WTC11 (cell line): ENCODE results near the gene VTI1A. TPM values are rescaled to one million over a fixed set of nuclear protein-coding genes. Genes with fewer than 3 reads are reported as not detected.

ENCODE experiments used
- ATAC-seq: fragments of 200-7000 bp; cut with Tn5 transposase; 2 replicates; pipeline ENCODE4 v1.10.0; 2021; ENCODE audit warnings: mild to moderate bottlenecking, moderate library complexity
- CTCF ChIA-PET: fragments of 300-600 bp; sonication (Branson Sonifier 250); formaldehyde crosslinking; loops from one replicate; lab custom pipeline; 2021; ENCODE audit warnings: antibody characterized with exemption; lab: Charles Lee
- POLR2A ChIA-PET: fragments of 350-600 bp; sonication (Branson Sonifier 250); formaldehyde crosslinking; loops from one replicate; lab custom pipeline; 2021; ENCODE audit warnings: antibody characterized with exemption; lab: Charles Lee
- DNase-seq: peaks from one replicate; pipeline ENCODE4 v3.0.0; 2021; ENCODE audit warnings: low spot score
- H3K27ac Mint-ChIP-seq: 2 replicates; pipeline ENCODE4 v1.8.0; 2021; ENCODE audit warnings: mixed read lengths
- H3K27me3 Mint-ChIP-seq: 2 replicates; pipeline ENCODE4 v1.8.0; 2021; ENCODE audit warnings: low read depth, mild to moderate bottlenecking, moderate library complexity, mixed read lengths
- H3K36me3 Mint-ChIP-seq: 2 replicates; pipeline ENCODE4 v1.8.0; 2021; ENCODE audit warnings: mixed read lengths
- H3K4me1 Mint-ChIP-seq: 2 replicates; pipeline ENCODE4 v1.8.0; 2022; ENCODE audit warnings: mixed read lengths
- H3K4me3 Mint-ChIP-seq: 2 replicates; pipeline ENCODE4 v1.8.0; 2021; ENCODE audit warnings: mild to moderate bottlenecking, moderate library complexity, mixed read lengths
- H3K9me3 Mint-ChIP-seq: 2 replicates; pipeline ENCODE4 v1.8.0; 2021; ENCODE audit warnings: mixed read lengths
- AFF4 ChIP-seq: sonication (generic); formaldehyde crosslinking; IDR thresholded peaks from 2 replicates; pipeline ENCODE4 v1.8.1; 2023; ENCODE audit warnings: mild to moderate bottlenecking, missing genetic modification reagents, borderline replicate concordance
- CTCF ChIP-seq: fragments of 200-600 bp; IDR thresholded peaks from 2 replicates; pipeline ENCODE4 v1.8.0; 2022; ENCODE audit warnings: antibody characterized with exemption
- EMX1 ChIP-seq: fragments of 250-450 bp; sonication (Bioruptor Pico); IDR thresholded peaks from 2 replicates; pipeline ENCODE4 v1.8.0; 2021; ENCODE audit warnings: mild to moderate bottlenecking
- MXD4 ChIP-seq: fragments of 250-450 bp; sonication (Bioruptor Pico); IDR thresholded peaks from 2 replicates; pipeline ENCODE4 v1.8.0; 2021; ENCODE audit warnings: mild to moderate bottlenecking, moderate library complexity, borderline replicate concordance
- NFATC4 ChIP-seq: fragments of 250-450 bp; sonication (Bioruptor Pico); IDR thresholded peaks from 2 replicates; pipeline ENCODE4 v1.9.0; 2021; ENCODE audit warnings: mild to moderate bottlenecking
- NFE2L1 ChIP-seq: sonication (generic); formaldehyde crosslinking; IDR thresholded peaks from 2 replicates; pipeline ENCODE4 v1.8.1; 2023; ENCODE audit warnings: missing genetic modification reagents
- NR2C2 ChIP-seq: sonication (generic); formaldehyde crosslinking; IDR thresholded peaks from 2 replicates; pipeline ENCODE4 v1.8.0; 2022; ENCODE audit warnings: mild to moderate bottlenecking, missing genetic modification reagents
- OVOL2 ChIP-seq: fragments of 250-450 bp; sonication (Bioruptor Pico); IDR thresholded peaks from 2 replicates; pipeline ENCODE4 v1.9.0; 2021; ENCODE audit warnings: mild to moderate bottlenecking, borderline replicate concordance
- RELA ChIP-seq: sonication (generic); formaldehyde crosslinking; IDR thresholded peaks from 2 replicates; pipeline ENCODE4 v1.8.1; 2022; ENCODE audit warnings: missing genetic modification reagents, mild to moderate bottlenecking, borderline replicate concordance
- SMAD4 ChIP-seq: sonication (generic); formaldehyde crosslinking; IDR thresholded peaks from 2 replicates; pipeline ENCODE4 v1.8.0; 2022; ENCODE audit warnings: mild to moderate bottlenecking, missing genetic modification reagents
- TCF7 ChIP-seq: sonication (generic); formaldehyde crosslinking; IDR thresholded peaks from 2 replicates; pipeline ENCODE4 v1.8.0; 2022; ENCODE audit warnings: mild to moderate bottlenecking, low read depth, missing genetic modification reagents, moderate library complexity
- TEAD4 ChIP-seq: sonication (generic); formaldehyde crosslinking; IDR thresholded peaks from 2 replicates; pipeline ENCODE4 v1.8.0; 2022; ENCODE audit warnings: mild to moderate bottlenecking, missing genetic modification reagents
- TP53 ChIP-seq: sonication (generic); formaldehyde crosslinking; IDR thresholded peaks from 2 replicates; pipeline ENCODE4 v1.8.1; 2023; ENCODE audit warnings: mild to moderate bottlenecking, missing genetic modification reagents
- ZNF263 ChIP-seq: sonication (generic); formaldehyde crosslinking; IDR thresholded peaks from 2 replicates; pipeline ENCODE4 v1.8.1; 2022; ENCODE audit warnings: low read depth, mild to moderate bottlenecking, moderate library complexity, missing genetic modification reagents
- ZNF416 ChIP-seq: fragments of 250-450 bp; sonication (Bioruptor Pico); IDR thresholded peaks from 2 replicates; pipeline ENCODE4 v1.9.0; 2021; ENCODE audit warnings: mild to moderate bottlenecking, inconsistent platforms
- ZNF423 ChIP-seq: fragments of 250-450 bp; sonication (Bioruptor Pico); IDR thresholded peaks from 2 replicates; pipeline ENCODE4 v2.1.2; 2022; ENCODE audit warnings: mild to moderate bottlenecking, moderate library complexity
- total RNA-seq: library from RNA; stranded (reverse); gene quantifications from 3 replicates; pipeline ENCODE4 v1.2.3, GENCODE V29; 2021
- TF ChIP-seq, protein P1 (sequence below): sonication (generic); formaldehyde crosslinking; IDR thresholded peaks from 2 replicates; pipeline ENCODE4 v1.8.1; 2023; ENCODE audit warnings: mild to moderate bottlenecking, missing genetic modification reagents
- TF ChIP-seq, protein P2 (sequence below): fragments of 250-450 bp; sonication (Bioruptor Pico); IDR thresholded peaks from 2 replicates; pipeline ENCODE4 v1.8.0; 2021; ENCODE audit warnings: mild to moderate bottlenecking
- TF ChIP-seq, protein P3 (sequence below): sonication (generic); formaldehyde crosslinking; IDR thresholded peaks from 2 replicates; pipeline ENCODE4 v1.8.0; 2023; ENCODE audit warnings: mild to moderate bottlenecking, missing genetic modification reagents
- TF ChIP-seq, protein P4 (sequence below): sonication (generic); formaldehyde crosslinking; IDR thresholded peaks from 2 replicates; pipeline ENCODE4 v1.8.0; 2023; ENCODE audit warnings: missing genetic modification reagents

Gene VTI1A
- total RNA-seq, 1 experiment from 2014 or later: 20.1 TPM

GRCh38 chr10:112607506-112607905 is 160.5 kb downstream of the VTI1A start:
- H3K4me3 Mint-ChIP-seq: no peak overlapping the region
- H3K9me3 Mint-ChIP-seq: no peaks in the 10 kb centered on the region
- no peak overlapping the region for H3K27ac Mint-ChIP-seq
- H3K4me1 Mint-ChIP-seq: 0 out of 2 replicates have a peak, but pooled peaks cover 4% of the 10 kb centered on the region
- no peaks in the 10 kb centered on the region for H3K27me3 Mint-ChIP-seq
- CTCF ChIA-PET: no interaction called here
- DNase-seq (no peak), ATAC-seq (no peak)
- no peaks in the 10 kb centered on the region for H3K36me3 Mint-ChIP-seq
- POLR2A ChIA-PET: no interaction called here
- TF ChIP-seq OVOL2 (CRISPR knock-in tag) (no peak), EMX1 (CRISPR knock-in tag) (no peak)
- TF ChIP-seq, protein P1, sequence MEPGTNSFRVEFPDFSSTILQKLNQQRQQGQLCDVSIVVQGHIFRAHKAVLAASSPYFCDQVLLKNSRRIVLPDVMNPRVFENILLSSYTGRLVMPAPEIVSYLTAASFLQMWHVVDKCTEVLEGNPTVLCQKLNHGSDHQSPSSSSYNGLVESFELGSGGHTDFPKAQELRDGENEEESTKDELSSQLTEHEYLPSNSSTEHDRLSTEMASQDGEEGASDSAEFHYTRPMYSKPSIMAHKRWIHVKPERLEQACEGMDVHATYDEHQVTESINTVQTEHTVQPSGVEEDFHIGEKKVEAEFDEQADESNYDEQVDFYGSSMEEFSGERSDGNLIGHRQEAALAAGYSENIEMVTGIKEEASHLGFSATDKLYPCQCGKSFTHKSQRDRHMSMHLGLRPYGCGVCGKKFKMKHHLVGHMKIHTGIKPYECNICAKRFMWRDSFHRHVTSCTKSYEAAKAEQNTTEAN (CRISPR knock-in tag): no peak
- TF ChIP-seq, protein P2, sequence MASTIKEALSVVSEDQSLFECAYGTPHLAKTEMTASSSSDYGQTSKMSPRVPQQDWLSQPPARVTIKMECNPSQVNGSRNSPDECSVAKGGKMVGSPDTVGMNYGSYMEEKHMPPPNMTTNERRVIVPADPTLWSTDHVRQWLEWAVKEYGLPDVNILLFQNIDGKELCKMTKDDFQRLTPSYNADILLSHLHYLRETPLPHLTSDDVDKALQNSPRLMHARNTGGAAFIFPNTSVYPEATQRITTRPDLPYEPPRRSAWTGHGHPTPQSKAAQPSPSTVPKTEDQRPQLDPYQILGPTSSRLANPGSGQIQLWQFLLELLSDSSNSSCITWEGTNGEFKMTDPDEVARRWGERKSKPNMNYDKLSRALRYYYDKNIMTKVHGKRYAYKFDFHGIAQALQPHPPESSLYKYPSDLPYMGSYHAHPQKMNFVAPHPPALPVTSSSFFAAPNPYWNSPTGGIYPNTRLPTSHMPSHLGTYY: no peak

- Mint-ChIP-seq H3K4me1 (no peaks in the 10 kb centered on the region), H3K4me3 (no peak overlapping the region), H3K9me3 (peaks cover 23% of the 10 kb centered on the region), H3K36me3 (peaks cover 9% of the 10 kb centered on the region; the same call in 1 of the 2 replicates), H3K27me3 (no peaks in the 10 kb centered on the region)
- no peak for ATAC-seq
- TF ChIP-seq CTCF: no peak
- no peak for TF ChIP-seq ZNF263
- TF ChIP-seq TCF7 (CRISPR knock-in tag): no peak
- TF ChIP-seq SMAD4 (CRISPR knock-in tag): no peak
- no peak for TF ChIP-seq NFATC4
- TF ChIP-seq TP53 (CRISPR knock-in tag): no peak
- TF ChIP-seq NR2C2 (CRISPR knock-in tag): no peak
- TF ChIP-seq, all 79 proteins: peak for 0
- ChIA-PET POLR2A (no interaction called here), CTCF (no interaction called here)
- H3K27ac Mint-ChIP-seq: no peak overlapping the region
- no peak for DNase-seq
These were observed 166.6 kb downstream of the VTI1A start for GRCh38 chr10:112613620-112614019.

DNA sequence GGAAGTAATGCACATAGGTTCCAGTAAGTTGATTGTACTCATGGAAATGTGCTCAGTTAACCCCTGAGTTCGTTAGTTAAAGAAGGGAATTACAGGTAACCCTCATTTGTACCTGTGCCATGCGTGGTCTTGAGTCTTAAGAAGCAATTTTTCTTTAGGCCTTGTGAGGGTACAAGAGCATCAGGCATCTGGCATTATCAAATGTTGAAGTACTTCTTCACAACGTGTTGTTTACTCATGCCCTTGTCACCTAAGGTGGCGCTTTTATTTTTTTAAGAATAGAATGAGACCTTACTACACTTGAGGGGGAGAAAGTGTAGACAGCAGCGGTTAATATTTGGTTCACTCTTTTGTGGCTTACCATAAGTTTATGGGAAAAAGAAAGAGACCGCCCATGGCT is 167.1 kb downstream of the VTI1A start:
- no peak for ATAC-seq
- Mint-ChIP-seq H3K27me3 (no peaks in the 10 kb centered on the region), H3K27ac (no peak overlapping the region), H3K36me3 (peaks cover 9% of the 10 kb centered on the region; the same call in 1 of the 2 replicates), H3K9me3 (peaks cover 23% of the 10 kb centered on the region), H3K4me1 (no peaks in the 10 kb centered on the region)
- TF ChIP-seq MXD4 (CRISPR knock-in tag) (no peak), TEAD4 (no peak), ZNF416 (CRISPR knock-in tag) (no peak), ZNF423 (CRISPR knock-in tag) (no peak), NFE2L1 (CRISPR knock-in tag) (no peak), RELA (CRISPR knock-in tag) (no peak), AFF4 (CRISPR knock-in tag) (no peak)
- TF ChIP-seq, protein P3, sequence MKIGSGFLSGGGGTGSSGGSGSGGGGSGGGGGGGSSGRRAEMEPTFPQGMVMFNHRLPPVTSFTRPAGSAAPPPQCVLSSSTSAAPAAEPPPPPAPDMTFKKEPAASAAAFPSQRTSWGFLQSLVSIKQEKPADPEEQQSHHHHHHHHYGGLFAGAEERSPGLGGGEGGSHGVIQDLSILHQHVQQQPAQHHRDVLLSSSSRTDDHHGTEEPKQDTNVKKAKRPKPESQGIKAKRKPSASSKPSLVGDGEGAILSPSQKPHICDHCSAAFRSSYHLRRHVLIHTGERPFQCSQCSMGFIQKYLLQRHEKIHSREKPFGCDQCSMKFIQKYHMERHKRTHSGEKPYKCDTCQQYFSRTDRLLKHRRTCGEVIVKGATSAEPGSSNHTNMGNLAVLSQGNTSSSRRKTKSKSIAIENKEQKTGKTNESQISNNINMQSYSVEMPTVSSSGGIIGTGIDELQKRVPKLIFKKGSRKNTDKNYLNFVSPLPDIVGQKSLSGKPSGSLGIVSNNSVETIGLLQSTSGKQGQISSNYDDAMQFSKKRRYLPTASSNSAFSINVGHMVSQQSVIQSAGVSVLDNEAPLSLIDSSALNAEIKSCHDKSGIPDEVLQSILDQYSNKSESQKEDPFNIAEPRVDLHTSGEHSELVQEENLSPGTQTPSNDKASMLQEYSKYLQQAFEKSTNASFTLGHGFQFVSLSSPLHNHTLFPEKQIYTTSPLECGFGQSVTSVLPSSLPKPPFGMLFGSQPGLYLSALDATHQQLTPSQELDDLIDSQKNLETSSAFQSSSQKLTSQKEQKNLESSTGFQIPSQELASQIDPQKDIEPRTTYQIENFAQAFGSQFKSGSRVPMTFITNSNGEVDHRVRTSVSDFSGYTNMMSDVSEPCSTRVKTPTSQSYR (CRISPR knock-in tag): no peak
- TF ChIP-seq, protein P4, sequence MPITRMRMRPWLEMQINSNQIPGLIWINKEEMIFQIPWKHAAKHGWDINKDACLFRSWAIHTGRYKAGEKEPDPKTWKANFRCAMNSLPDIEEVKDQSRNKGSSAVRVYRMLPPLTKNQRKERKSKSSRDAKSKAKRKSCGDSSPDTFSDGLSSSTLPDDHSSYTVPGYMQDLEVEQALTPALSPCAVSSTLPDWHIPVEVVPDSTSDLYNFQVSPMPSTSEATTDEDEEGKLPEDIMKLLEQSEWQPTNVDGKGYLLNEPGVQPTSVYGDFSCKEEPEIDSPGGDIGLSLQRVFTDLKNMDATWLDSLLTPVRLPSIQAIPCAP: no peak
- TF ChIP-seq, all 79 proteins: peak for 0
- no peak overlapping the region for H3K4me3 Mint-ChIP-seq
- POLR2A ChIA-PET: no interaction called here
- CTCF ChIA-PET: no interaction called here
- no peak for DNase-seq
